K562 (cell line): ENCODE measurements around the gene DELE1. TPM values are rescaled to one million over a fixed set of nuclear protein-coding genes. Genes with fewer than 3 reads are reported as not detected.

Experiments
- CBX3 ChIP-seq, 2 experiments: IDR thresholded peaks; 1 replicate in 1 of 2; 2 replicates in 1 of 2; pipeline ENCODE4 v1.6.1; 2012; ENCODE audit warnings: inconsistent platforms in 2 of 2, low read length in 2 of 2, borderline replicate concordance in 1 of 2, control low read depth in 1 of 2
- FUS ChIP-seq: fragments of 200-400 bp; formaldehyde crosslinking; optimal IDR thresholded peaks from 2 replicates; pipeline ENCODE3; 2017; ENCODE audit warnings: low read depth, low read length
- IRF1 ChIP-seq: sonication (generic); formaldehyde crosslinking; IDR thresholded peaks from 2 replicates; pipeline ENCODE4 v1.8.0; 2022; ENCODE audit warnings: missing genetic modification reagents, mild to moderate bottlenecking, borderline replicate concordance
- KLF6 ChIP-seq: fragments of 250-450 bp; sonication (Bioruptor Pico); IDR thresholded peaks from 2 replicates; pipeline ENCODE4 v1.4.0; 2020; ENCODE audit warnings: mild to moderate bottlenecking, moderate library complexity, borderline replicate concordance
- MTF1 ChIP-seq: fragments of 250-450 bp; sonication (Bioruptor Pico); IDR thresholded peaks from 2 replicates; pipeline ENCODE4 v1.9.0; 2021; ENCODE audit warnings: moderate library complexity, mild to moderate bottlenecking, inconsistent platforms, borderline replicate concordance
- NFIX ChIP-seq: fragments of 250-450 bp; sonication (Bioruptor Pico); IDR thresholded peaks from 2 replicates; pipeline ENCODE4 v1.4.0; 2020; ENCODE audit warnings: low read depth, mild to moderate bottlenecking, moderate library complexity
- SPI1 ChIP-seq: IDR thresholded peaks from 2 replicates; pipeline ENCODE4 v1.6.1; 2011; ENCODE audit warnings: low read depth, low read length, control low read depth, borderline replicate concordance
- YY1 ChIP-seq, 3 experiments: IDR thresholded peaks; 2 replicates each; pipeline ENCODE4 v1.6.1; 2011; ENCODE audit warnings: low read length in 2 of 3, mild to moderate bottlenecking in 2 of 3, moderate library complexity in 2 of 3, borderline replicate concordance in 1 of 3, control low read depth in 1 of 3, low read depth in 1 of 3; ENCODE audit not compliant: insufficient read depth in 3 of 3, insufficient replicate concordance in 2 of 3, control insufficient read depth in 1 of 3, insufficient read length in 1 of 3; ENCODE audit errors: extremely low read depth in 1 of 3
- ZNF512 ChIP-seq: IDR thresholded peaks from 2 replicates; pipeline ENCODE4 v1.6.1; 2016; ENCODE audit warnings: missing genetic modification characterization, missing compliant biosample characterization
- polyA plus RNA-seq, 8 experiments: library from polyadenylated mRNA; depleted of rRNA in 4 of 8; stranded (reverse) in 5 of 8; unstranded in 3 of 8; fragments of >200 nt; fragmentation: Nextera tagmentation in 2 of 8; fragmentation: Illumina TruSeq in 1 of 8; extraction: Ambion mirVana in 2 of 8; extraction: Trizol in 1 of 8; gene quantifications; 2 replicates each; pipeline versions ENCODE4 v1.2.1 to v1.2.3, GENCODE V29; 2011 to 2014; ENCODE audit warnings: inconsistent platforms in 1 of 8, missing spikeins in 1 of 8
- total RNA-seq, 7 experiments: library from RNA; depleted of rRNA in 6 of 7; stranded (reverse); fragments of >200 nt in 6 of 7; fragmentation: Illumina TruSeq in 2 of 7; extraction: Trizol in 2 of 7; gene quantifications; 2 replicates each; pipeline versions ENCODE4 v1.2.1 to v1.2.3, GENCODE V29; 2011 to 2021; ENCODE audit warnings: low replicate concordance in 1 of 7

DELE1 gene
- total and polyA plus RNA-seq, 9 of the 15 experiments (the other 6 are each of a cell fraction or from before 2014, with no cell fraction given): 16.6 to 74.4 (median 49.8) TPM

GRCh38 chr5:141914199-141914743 lies 9.4 kb upstream of the DELE1 start (continued):
- TF ChIP-seq IRF1 (CRISPR knock-in tag) (no peak), FUS (no peak), SPI1 (peak; percentile 48; the same call in 1 of the 2 replicates), CBX3 (IDR thresholded peaks at IDR 0.05; ENCODE audit: borderline replicate concordance in 1 of 2, low read length in 2 of 2) (no peak; a peak in 1 of 3 replicates), YY1 (IDR thresholded peaks at IDR 0.05; ENCODE audit: borderline replicate concordance in 1 of 3, control insufficient read depth in 1 of 3, extremely low read depth in 1 of 3, insufficient read depth in 3 of 3, insufficient read length in 1 of 3, insufficient replicate concordance in 2 of 3, low read depth in 1 of 3, low read length in 2 of 3) (peak in 1 of 3 experiments; percentile 22), KLF6 (CRISPR knock-in tag) (no peak), NFIX (CRISPR knock-in tag) (no peak), MTF1 (no peak), ZNF512 (tag) (no peak)
